ENCODE results near the gene SOX30.

DNA sequence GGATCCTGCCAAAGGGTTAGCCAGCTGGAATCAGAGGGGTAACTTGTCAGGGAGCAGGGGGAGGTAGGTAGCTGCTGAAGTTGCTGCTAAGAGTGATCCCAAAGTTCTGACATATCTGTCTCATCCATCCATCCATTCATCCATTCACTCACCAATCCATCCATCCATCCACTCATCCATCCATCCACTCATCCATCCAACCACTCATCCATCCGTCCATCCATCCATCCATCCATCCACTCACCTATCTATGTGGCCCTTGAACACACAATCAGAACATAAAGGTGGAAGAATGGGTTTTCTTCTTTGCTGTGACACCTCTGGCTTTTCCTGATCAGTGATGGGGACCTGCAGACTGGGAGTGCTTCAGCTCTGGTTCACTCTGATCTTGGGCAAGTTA lies 16.1 kb upstream of the SOX30 start:
- TF ChIP-seq, protein P1, sequence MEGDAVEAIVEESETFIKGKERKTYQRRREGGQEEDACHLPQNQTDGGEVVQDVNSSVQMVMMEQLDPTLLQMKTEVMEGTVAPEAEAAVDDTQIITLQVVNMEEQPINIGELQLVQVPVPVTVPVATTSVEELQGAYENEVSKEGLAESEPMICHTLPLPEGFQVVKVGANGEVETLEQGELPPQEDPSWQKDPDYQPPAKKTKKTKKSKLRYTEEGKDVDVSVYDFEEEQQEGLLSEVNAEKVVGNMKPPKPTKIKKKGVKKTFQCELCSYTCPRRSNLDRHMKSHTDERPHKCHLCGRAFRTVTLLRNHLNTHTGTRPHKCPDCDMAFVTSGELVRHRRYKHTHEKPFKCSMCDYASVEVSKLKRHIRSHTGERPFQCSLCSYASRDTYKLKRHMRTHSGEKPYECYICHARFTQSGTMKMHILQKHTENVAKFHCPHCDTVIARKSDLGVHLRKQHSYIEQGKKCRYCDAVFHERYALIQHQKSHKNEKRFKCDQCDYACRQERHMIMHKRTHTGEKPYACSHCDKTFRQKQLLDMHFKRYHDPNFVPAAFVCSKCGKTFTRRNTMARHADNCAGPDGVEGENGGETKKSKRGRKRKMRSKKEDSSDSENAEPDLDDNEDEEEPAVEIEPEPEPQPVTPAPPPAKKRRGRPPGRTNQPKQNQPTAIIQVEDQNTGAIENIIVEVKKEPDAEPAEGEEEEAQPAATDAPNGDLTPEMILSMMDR (conservative IDR thresholded peaks at IDR 0.05; ENCODE audit: low read length), result no peak
- TF ChIP-seq EZH2phosphoT487 (IDR thresholded peaks at IDR 0.05; ENCODE audit: borderline replicate concordance, low read depth, low read length), result no peak
